Activated T-cell treated with anti-CD3 and anti-CD28 coated beads, Interleukin-2, amount 50 U/mL, for 1 hour (primary cell): ENCODE results near the gene HTR3E.
"Not testable (repeated sequence)": the region's sequence is repeated elsewhere in the genome, so short reads cannot be mapped to it uniquely, and the experiment has no call there.

Experiments
- DNase-seq: peaks from one replicate; pipeline ENCODE4 v3.0.0-alpha.2; 2020

The HTR3E gene

GRCh38 chr3:184096811-184097383, at the start of gene HTR3E:
Gene HTR3E (plus strand): TSS chr3:184097064. CDS start chr3:184097530, 466 bp downstream.
- no peak for DNase-seq

DNA sequence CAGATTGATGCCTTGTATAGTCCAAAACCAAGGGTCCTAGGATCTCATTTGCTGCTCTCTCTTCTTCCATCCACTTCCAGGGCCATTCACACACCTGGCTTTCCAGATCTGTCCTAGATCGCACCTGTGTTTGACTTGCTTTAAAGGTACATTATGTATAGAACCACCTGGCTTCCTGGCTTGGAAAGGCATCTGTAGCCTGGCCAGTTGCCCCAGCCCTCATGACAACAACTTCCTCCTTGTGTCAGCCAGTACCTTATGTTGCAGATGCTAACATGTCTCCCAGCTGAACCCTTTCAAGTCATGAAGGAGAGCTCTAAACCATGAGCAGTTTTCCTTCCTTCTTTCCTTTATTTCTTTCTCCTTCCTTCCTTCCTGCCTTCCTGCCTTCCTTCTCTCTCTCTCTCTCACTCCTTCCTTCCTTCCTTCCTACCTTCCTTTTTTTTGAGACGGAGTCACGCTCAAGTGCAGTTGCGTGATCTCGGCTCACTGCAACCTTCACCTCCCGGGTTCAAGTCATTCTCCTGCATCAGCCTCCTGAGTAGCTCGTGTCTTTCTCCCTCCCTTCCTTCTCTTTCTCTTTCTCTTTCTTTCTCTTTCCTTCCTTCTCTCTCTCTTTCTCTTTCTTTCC, 46.5 kb upstream of the HTR3E start:
- DNase-seq = no peak

- DNase-seq = no peak
These were observed 44.1 kb upstream of the HTR3E start, which contains the start of gene HTR3C for GRCh38 chr3:184052767-184053166. Gene HTR3C (plus strand): TSS chr3:184053047. CDS start chr3:184053081, 34 bp downstream.

DNA sequence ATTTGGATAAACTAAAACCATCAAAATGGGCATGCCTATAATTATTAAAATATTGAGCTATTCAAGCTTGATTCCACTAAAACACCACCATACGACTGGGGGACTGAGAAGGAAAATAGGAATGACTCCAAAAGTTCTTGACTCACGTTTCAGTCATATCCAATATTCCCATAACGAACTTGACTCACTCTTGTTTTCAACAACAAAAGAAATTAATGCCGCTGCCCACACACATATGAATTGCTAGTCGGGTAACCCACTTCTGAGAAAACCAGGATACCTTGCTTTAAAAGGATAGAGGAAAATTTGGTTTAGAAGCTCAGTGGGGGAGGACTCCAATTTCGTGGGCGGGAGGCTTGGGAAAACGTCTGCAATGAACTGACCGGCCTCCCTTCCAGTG, 38.8 kb upstream of the HTR3E start:
- no peak for DNase-seq

DNA sequence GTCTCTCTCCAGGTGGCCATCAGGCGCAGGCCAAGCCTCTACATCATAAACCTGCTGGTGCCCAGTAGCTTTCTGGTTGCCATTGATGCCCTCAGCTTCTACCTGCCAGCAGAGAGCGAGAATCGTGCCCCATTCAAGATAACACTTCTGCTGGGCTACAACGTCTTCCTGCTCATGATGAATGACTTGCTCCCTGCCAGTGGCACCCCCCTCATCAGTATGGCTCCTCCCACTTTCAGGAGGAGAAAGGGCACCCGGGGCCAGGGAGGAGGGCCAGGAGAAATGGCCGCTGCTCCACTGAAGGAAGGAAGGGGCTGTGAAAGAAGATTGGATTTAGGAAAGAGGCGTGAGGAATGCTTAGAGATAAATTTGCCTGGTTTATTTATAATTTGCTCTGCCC, 37.4 kb upstream of the HTR3E start:
- no peak for DNase-seq

GRCh38 chr3:184062637-184063036, 34.2 kb upstream of the HTR3E start:
- DNase-seq = no peak

DNA sequence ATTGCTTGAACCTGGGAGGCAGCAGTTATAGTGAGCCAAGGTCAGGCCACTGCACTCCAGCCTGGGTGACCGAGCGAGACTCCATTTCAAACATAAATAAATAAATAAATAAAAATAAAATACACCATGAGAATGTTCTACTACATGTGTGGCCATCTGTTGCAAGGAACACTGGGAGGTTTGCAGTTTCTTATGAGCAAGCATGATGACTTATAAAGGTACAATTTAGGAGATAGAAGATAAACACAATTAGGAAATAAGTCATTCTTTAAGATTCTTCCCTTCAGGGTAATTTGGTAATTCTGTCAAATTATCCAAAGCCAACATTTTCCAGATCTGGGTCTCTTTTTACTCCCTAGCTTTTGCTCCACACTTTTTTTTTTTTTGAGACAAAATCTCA, 30.7 kb upstream of the HTR3E start:
- DNase-seq = no peak

DNA sequence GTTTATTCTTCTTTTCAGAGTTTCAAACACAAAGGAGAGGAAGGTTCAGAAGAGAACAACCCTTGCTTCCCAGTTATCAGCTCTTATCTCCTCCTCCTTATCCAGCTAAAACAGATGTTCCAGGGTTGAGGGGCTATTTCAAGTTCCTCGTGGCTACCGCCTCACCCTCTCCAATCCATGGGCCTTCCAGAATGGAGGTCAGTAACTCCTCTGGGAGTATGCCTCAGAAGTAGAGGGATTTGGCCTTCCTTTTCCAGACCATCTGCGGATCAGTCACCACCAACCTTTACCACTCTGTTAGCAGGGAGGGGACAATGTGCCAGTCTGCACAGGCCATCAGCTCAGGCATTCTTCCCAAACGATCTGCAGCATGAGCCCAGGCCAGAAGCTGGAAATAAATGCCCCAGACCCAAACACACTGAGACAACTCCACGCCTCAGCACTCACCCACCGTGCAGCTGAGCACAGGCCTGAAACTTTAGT, 29.2 kb upstream of the HTR3E start:
- DNase-seq = no peak

DNA sequence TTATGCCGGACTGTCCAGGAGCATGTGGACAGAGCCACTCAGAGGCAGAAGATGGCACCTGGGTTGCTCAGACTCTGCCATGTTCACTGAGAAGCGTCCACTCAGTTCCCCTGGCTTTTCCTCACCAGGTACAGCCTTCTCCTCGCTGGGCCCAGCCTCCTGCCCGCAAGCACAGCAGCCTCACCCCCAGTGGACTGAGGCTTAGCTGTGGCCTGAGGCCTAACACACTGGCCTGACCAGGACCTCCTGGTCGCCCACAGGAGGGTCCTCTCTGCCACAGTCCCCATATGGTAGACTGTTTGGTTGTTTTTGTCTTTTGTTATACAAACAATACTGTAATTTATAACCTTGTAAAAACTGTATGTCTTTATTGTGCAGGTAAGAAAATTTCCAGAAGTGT, 28.5 kb upstream of the HTR3E start:
- no peak for DNase-seq

GRCh38 chr3:184071142-184071541, 25.7 kb upstream of the HTR3E start:
- DNase-seq = not testable (repeated sequence)

DNA sequence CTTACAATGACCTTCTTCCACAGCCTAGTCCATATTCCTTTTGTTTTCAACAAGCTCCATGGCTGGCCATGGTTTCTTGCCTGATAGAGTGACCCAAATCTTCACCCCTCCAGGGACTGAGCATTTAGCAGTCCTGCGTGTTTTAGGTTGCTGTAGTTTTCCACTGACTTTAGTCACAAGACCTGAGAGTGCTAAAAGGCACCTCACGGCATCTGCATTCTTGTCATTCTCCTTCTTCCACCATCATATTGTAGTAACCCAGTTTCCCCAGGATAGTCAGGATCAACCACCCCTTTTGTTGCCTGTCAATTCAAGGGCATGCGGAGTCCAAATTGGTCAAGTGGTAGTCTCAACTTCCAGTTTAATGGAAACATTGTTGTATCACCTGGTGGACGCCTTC, 23.2 kb upstream of the HTR3E start:
- DNase-seq = no peak

DNA sequence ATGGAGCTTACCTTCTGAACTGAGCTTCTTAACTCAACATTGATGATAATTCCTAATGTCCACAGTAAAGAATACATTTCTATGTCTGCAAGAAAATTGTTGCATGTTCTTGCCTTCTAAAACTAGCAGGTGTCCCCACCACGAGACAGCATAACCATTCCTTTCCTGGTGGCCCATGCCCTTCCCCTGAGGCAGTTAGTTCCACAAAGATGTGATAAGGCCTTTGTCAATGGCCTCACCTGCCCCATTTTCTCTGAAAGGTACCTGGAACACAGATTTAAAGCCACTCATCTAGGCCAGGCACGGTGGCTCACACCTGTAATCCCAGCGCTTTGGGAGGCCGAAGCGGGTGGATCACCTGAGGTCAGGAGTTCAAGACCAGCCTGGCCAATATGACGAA, 21.0 kb upstream of the HTR3E start:
- DNase-seq = no peak

DNA sequence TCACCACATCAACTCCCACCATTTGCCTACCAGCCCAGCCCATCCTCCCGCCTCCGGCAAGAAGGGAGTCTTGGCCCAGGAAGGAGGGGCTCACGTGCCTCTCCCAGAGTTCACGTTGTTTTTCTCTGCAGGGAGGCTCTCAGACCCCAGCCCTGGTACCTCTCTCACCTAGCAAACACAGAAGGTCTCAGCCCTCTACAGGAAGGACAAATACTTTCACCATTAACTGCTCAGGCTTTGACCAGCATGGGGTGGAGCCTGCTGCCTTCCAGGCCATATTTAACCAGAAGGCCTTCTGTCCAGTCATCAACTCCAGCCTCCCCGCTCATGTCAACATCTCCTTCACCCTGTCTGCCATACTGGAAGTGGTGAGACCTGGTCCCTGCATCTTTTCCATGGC, 19.0 kb upstream of the HTR3E start:
- DNase-seq = no peak

DNA sequence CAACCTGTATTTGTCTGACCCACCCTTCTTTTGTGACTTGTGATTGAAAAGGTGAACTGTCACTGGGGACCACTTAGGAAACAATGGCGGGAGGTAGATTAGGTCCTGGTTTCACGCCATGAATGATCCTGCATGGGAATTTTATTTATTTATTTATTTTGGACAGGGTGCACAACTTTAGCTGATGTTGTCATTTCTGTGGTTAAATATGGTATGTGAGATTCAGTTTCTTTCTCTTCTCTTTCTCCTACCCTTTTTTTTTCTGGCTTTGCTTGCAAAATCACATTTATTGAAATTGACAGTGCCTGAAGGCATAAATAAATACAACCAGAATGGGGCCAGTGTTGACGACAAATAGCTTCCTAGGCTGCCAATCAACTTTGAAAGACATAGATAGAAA, 18.0 kb upstream of the HTR3E start:
- DNase-seq = no peak

DNA sequence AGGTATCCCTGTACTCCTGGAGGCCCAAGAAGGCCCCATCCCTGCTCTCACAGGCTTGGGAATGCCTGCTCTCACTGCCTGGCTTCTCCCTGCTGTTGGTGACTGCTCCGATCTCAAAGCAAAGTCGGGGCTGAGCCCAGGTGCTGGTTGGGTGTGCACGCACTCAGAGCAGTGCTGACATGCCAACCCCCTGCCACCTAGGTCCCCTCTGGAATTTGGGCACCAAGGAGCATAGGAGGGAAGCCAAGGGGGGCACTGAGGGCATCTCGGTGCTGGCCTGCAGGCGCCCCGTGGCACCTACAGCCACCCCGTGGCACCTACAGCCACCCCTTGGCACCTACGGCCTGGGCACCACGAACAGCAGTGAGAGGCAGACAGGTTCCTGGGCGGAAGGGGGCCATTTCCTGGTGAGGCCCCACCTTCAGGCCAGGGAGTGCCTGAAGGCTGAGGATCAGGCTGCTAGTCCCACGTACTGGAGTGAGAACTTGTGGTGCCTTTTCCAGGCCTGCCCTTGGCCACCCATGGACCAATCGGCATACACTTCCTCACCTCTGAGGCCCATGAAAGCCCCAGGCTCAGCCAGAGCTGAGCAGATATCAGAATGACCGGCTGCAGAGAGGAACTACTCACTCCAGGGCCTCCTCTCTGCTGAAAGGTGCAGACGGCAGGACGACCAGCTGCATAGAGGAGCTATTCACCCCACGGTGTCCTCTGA, 15.6 kb upstream of the HTR3E start:
- no peak for DNase-seq

GRCh38 chr3:184082034-184082433, 14.8 kb upstream of the HTR3E start:
- DNase-seq = no peak

DNA sequence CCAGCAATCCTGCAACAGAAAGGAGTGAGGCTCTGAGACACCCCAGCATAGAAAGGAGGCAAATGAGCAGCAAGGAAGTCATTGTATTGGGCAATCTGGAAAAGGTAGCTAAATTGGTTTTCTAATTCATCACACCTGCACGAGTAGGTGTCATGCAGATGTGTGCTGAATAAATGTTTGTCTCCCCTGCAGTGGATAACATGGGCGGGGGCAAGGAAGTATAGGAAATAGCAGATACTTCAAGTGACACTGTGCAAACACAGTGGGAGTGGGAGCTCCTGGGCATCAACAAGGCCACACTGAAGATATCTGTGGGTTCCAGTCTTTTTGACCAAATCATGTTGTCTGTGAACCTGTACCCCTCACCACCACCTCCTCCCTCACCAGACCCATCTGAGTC, 14.4 kb upstream of the HTR3E start:
- no peak for DNase-seq

DNA sequence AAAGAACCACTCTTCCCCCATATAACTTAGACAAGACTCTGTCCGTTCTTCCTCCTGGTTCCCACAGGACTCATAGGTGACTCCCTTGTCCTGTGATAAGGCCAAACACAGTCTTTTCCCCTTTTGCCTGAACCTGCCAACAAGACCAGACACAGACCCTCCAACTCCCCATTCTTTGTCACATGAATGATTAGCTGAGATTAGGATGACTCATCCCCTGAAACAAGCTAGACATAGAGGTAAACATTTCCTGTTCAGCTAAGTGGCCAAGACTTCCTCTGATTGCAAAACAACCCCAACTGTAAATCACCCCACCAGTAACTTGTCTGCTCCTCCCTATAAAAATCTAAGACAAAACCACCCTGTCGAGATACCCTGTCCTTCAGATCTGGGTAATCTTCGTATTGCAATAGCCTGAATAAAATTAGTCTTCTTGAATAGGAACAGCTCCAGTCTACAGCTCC, 11.4 kb upstream of the HTR3E start:
- DNase-seq = no peak

DNA sequence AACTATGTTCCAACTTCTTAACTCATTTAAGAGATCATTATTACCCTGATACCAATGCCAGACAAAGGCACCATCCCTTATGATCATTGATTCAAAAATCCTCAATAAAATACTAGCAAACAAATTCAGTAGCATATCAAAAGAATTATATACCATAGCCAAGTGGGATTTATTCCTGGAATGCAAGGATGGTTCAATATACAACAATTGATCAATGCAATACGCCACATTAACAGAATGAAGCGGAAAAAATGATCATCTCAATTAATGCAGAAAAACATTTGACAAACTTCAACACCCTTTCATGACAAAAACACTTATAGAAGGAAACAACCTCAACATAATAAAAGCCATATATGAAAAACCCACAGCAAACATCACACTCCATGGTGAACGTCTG, 4.7 kb upstream of the HTR3E start:
- DNase-seq = no peak

DNA sequence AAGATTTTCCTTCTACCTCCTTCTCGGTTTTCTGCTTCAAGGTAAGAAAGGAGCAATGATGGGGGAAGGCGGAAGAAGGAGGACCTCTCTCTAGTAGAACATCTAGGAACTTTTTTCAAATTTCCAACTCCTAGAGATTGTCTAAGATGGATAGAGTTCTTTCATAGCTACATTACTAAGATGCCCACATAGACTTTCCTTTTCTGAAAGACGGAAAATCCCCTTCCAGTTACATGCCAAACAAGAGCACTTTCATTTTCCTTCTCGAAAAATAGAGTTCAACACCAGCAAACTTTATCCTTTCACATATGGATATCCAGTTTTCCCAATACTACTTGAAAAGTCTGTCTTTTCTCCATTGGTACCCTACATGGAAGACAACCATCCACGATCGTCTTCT, 692 bp downstream of the HTR3E start:
- no peak for DNase-seq

DNA sequence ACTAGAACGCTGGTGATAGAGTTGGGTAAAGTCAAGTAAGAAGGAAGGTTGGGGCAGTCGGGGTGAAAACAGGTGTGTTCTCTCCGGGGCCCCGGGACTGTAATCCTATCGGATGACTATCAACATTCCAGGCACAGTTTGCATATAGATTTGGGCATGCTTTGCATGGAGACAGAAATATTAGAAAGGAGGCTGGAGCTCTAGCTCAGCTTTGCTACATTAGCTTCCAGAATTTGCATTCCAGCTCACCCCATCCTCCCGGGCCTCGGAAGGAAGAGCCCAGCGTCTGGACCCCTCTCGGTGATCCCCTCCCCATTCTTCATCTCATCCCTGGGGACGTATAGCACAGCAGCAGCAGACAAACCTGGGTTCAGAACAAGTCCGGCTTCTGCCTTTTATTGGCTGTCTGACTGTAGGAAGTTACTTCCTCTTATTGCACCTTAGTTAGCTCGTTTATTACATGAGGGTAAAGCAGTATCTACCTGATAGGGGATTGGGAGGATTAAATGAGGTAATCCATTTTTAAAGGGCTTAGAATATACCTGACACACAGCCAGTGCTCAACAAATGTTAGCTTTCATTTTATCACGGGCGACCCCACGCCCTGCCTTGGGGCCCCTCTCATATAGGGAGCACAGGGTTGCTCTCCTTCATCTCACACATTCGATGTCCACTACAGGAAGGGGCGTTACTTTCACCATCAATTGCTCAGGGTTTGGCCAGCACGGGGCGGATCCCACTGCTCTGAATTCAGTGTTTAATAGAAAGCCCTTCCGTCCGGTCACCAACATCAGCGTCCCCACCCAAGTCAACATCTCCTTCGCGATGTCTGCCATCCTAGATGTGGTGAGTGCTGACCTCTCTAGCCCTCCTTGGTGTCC, 3.2 kb downstream of the HTR3E start:
- DNase-seq = no peak

DNA sequence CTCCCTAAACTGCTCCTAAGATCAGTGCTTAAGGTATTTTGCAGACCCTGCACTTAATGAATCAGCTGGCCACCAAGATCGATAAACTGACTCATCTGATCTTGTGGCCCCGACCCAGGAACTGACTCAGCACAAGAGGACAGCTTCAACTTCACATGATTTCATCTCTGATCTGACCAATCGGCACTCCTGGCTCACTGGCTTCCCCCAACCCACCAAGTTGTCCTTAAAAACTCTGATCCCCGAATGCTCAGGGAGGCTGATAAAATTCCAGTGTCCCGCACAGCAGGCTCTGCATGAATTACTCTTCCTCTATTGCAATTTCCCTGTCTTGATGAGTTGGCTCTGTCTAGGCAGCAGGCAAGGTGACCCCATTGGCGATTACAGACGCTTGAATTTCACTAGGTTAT, 13.5 kb downstream of the HTR3E start:
- no peak for DNase-seq

GRCh38 chr3:184116017-184116416, 19.2 kb downstream of the HTR3E start:
- DNase-seq = no peak
